HUDEP-2 (cell line): Measurements from ENCODE around the gene AGR3.
A peak's percentile ranks its signal among the peaks of the same experiment; 100 is the strongest.

Experiments
- DNase-seq, 76 experiments: peaks; one replicate each; lab custom pipeline; 2025; ENCODE audit not compliant: unreplicated experiment in 76 of 76; lab: John Stamatoyannopoulos, UW

AGR3 gene

DNA sequence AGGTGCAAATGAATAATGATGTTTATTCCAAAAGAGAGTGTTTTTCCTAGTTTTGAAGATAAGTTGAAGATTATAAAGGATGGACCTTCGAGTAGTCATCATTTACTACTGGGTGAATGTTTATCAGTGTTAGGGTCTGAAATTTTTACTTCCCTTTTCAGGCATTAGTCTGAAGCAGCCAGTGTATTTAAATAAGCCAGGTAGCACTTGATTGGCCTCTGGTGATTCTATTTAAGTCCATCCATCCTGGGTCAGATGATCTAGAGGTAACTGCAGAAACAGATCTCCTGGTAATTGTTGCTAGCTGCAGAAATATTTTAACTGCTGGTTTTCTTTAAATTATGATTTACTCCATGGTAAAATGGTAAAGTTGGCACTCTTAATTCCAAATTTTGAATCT, 42.9 kb downstream of the AGR3 start:
- DNase-seq, result no peak

DNA sequence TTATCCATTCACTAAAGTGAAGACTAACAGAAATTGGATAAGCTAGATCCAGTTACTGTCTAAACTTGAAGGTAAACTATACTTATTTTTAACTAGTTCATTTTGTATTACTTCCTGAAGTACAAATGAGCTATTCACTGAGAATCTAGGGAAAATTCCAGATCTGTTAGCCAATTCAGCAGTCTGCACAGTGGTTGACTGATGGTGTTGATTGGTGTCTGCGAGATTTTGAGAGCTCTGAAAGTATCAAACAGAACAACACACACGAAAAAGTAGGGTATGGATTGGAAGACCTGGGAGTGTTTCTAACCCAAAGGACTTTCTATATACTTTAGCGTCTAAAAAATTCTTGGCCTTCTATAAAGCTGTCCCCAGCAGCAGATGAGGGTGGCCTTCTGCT, 43.4 kb downstream of the AGR3 start:
- DNase-seq, result no peak

DNA sequence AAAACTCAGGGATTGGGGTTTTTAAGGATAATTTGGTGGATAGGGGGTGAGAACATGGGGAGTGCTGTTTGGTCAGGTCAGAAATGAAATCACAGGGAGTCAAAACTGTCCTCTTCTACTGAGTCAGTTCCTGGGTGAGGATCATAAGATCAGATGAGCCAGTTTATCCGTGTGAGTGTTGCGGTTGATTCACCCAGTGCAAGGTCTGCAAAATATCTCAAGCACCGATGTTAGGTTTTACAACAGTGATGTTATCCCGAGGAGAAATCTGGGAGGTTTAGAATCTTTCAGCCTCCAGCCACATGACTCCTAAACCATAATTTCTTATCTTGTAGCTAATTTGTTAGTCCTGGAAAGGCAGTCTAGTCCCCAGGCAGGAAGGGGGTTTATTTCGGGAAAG, 45.3 kb downstream of the AGR3 start:
- no peak for DNase-seq

DNA sequence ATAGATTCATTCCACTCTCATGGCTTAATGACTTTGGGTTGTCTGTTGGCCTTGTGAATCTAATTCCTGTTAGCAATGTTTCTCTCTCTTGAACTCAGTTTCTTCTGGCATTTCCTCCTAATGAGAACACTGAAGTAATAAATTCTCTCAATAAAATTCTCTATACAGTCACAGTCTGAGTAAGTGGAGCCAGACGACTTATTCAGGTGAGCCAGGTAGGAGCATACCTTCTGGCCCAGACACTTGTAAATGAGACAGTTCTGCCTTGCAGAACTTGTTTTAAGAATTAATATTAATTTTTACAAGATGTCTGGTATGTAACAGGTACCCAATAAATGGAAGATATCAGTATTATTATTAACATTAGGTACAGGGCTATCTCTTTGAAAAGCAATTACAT, 48.4 kb downstream of the AGR3 start:
- no peak for DNase-seq

DNA sequence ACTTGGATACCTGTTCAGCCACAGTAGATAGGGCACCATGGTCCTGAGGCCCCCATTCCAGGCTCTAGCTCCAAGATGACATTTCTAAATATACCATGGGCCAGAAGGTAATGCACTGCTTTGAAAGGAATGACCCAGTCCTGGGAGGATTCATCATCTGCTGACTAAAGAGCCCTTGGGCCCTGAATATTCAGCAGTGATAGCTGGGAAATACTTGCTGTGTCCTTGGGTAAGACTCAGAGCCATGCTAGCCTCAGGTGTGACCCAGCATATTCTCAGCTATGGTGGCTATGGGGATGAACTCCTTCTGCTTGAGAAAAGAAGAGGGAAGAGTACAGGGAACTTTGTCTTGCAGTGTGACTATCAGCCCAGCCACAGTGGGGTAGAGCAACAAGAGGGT, 55.7 kb downstream of the AGR3 start:
- no peak for DNase-seq

DNA sequence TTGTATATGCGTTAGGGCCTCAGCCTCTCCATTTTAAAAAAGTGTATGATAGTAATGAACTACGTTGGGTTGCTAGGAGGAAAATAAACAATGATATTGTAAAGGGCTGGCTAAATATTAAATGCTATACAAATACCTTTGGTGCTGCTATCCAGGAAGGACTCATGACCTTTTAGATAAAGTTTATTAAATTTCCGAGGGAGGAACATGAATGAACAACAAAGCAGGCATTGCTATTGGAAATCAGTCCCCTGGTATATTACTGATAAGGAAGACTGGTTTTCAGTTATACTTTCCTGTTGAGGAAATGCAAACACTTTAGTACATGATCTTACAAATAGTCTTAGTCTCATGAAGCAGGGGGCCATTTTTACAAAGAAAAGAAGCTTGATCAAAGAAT, 59.8 kb downstream of the AGR3 start:
- no peak for DNase-seq

DNA sequence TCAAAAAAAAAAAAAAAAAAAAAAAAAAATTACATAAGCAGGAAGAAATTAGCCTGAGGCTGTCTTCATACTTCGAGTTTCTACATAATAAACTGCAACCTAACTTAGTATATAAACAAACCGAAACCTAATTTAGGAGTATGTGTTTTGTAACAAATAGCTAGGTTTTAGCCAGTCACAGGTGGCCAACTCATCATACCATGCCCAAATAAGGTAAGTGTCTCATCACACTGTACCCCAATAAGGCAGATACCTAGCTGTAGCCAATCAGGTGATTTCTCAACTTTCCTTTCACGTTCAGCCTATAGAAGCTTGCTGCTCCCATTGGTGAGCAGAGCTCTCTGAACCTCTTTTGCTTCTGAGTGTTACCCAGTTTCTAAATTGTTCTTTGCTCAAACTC, 63.1 kb downstream of the AGR3 start:
- no peak for DNase-seq

DNA sequence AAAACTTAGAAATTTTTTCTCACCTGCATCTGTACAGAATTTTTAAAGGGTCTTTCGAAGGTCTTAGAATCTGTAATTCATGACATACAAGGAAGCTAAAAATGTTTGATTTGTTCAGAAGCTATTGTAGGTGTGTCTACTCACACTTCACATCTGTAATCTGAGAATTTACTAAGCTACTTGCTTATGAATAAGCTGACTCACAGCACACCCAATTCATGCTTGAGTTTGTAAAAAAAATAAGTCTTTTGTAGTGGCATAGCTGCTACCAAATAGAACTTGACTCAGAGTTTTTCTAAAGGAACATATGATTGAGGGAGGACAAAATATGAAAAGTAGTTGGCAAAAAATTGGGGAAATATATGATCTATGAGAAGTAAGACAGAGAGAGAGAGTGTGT, 64.2 kb downstream of the AGR3 start:
- DNase-seq, result no peak

DNA sequence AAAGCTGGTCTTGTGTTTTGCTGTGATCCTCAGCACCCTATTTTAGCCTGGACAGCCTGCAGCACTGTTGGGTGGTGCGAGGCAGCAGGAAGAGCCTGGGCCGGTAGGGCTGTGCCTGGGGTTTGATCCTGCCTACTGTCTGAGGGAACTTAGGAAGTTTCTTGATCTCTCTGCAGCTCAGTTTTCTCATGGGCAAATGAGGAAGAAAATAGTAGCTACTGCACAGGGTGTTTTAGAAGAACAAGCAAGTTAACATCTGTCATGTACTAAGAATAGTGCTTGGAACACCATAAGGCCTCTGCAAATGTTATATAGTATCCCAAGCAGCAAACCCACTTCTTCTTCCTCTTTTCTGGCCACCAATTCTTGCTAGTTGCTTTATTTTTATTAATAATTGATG, 65.0 kb downstream of the AGR3 start:
- DNase-seq, result no peak

DNA sequence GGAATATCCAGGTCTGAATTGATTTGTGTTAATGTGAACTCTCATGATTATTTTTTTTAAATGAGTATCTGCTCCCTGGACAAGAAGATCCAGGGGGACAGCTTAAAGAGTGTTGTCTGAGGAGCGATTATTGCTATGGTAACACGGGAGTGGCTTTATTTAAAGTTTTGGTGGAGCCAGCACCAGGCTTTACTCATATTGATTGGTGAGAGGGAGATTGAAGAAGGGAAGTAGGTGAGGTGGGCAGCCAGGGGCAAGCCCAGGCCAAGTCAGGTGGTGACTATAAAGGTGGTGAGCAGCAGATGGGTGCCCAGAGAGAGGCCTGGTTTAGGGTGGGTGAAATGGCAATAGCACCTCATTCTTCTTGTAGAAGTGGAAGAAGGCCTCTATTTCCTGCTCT, 66.8 kb downstream of the AGR3 start:
- peak in 15 of 76 experiments; percentile 2 to 40 (median 11) for DNase-seq

DNA sequence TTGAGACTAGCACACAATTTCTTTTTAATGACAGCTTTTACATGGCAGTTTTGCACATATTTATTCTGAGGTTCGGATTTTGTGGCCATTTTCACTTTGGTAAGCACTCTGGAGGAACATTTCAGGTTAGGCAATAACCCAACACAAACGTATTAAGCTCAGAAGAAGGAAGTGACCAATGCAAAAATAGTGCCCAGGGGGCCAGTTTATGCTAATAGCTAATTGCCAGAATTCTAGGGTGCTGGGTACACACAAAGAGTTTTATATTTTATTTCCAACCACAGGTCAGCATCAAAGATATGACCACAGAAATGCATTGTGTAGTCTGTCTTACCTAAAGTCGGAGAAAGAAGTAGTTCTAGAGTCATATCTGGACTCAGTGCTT, 68.6 kb downstream of the AGR3 start:
- no peak for DNase-seq

DNA sequence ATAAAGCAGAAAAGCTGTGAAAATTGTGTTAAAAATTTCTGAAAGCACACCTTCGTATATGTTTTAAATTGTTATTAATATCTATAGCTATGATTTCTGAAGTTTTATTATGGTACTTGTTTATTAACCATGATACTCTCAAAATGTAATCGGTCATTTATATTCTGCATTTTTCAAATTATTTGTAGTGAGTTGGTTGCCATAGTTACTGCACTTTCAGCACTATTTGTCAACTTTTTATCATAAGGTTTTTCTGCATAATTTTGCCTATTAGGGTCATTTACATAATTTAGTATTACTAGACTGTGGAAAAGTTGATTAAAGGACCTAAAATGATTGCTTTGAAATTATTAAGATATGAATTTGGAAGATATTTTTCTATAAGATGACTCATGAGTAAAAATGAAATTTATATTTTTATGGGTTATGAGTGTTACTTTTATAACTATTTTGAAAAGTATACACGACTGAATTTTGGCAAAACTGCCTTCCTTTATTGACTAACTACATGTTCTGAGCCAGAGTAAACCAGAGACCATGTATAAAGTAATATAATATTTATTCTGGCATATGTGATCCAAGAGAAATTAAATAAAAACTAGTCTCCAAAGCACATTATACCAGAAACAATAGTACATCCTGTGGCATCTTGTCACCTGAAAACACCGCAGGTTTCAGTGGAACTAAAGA, 69.1 kb downstream of the AGR3 start:
- DNase-seq, result no peak

DNA sequence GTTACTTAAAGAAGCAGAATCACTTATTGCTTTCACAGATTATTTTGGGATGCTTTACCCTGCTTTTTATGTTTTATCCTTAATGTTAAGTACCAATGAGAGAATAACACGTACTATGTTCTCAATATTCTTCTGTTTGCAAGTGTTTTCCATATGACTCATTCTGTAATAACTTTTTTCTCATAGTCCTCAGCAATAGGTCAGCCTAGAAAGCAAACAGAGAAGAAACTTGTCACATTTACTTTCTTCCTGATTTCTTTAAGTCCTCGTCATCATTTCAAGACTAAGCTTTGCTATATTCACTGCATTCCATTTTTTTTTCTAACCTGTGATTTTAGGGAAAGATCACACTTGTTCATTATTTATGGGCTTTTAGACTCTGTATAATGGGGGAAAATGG, 70.2 kb downstream of the AGR3 start:
- no peak for DNase-seq

DNA sequence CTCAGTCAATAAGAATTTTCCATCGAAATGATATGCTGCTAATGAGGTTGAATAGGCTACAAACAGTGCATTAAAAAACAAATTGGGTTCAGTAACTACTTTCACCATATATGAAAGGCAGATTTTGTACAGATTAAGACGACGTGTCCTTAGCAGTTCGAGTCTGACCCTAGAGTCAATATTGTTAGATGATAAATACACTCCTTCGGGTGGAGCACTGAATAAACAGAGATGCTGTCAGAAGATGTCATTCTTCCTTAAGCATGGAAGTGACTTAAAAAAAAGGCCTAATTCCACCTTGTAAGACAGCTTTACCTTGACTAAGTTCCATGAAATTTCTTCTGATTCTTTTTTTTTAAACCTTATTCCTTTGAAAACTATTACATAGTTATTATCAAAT, 71.2 kb downstream of the AGR3 start:
- DNase-seq, result no peak

DNA sequence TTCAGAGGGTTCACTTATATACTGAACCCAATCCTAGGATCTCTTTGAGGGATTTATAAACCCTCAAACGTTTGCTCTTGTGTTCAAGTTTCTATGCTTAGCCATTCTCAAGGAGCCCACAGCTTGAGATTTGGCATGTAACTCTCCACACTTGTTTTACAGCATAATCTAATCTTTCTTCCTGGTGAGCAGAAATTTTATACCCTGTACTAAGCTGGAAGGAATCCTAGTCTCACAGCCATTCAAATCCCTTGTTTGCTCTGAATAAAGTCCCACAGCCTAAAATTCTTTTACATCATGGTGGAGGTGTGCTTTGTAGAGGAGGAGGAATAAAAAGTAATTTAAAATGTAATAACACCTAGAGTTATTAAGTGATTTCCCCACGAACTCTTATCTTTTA, 71.7 kb downstream of the AGR3 start:
- no peak for DNase-seq
